Midbrain (tissue), 1 donor: ENCODE results near the gene FHIT.

Source experiments
- DNase-seq: peaks from one replicate; lab custom pipeline; 2025; lab: John Stamatoyannopoulos, UW

The FHIT gene

GRCh38 chr3:59717679-59718205 is 1533.5 kb downstream of the FHIT start:
- DNase-seq, result no peak

GRCh38 chr3:59714066-59714465 is 1537.2 kb downstream of the FHIT start:
- no peak for DNase-seq

GRCh38 chr3:59710554-59710953 is 1540.7 kb downstream of the FHIT start:
- DNase-seq, result no peak

GRCh38 chr3:59709702-59710553 is 1541.3 kb downstream of the FHIT start:
- peak; percentile 3 for DNase-seq

- DNase-seq, result no peak
Measured at GRCh38 chr3:59708202-59708601, 1543.0 kb downstream of the FHIT start.

GRCh38 chr3:59704292-59704691 is 1547.0 kb downstream of the FHIT start:
- no peak for DNase-seq

GRCh38 chr3:59699648-59700320 is 1551.5 kb downstream of the FHIT start:
- DNase-seq, result no peak
